ENCODE data around the gene ELL. TPM values are rescaled to one million over a fixed set of nuclear protein-coding genes. Genes with fewer than 3 reads are reported as not detected.

ELL gene
- total RNA-seq, 1 donor from 2014 or later, result 15.5 TPM

GRCh38 chr19:18500799-18501198 is 21.1 kb downstream of the ELL start:
- no peak for TF ChIP-seq CTCF (IDR thresholded peaks at IDR 0.05; ENCODE audit: unreplicated experiment)
- no peaks in the 10 kb centered on the region for H3K36me3 Mint-ChIP-seq (ENCODE audit: insufficient read depth)
- no peaks in the 10 kb centered on the region for H3K9me3 Mint-ChIP-seq (ENCODE audit: low read depth)
- no peak for DNase-seq (ENCODE audit: low spot score, unreplicated experiment)
- H3K4me3 Mint-ChIP-seq (ENCODE audit: low read depth), result no peak overlapping the region
- peaks cover 18% of the 10 kb centered on the region for H3K4me1 Mint-ChIP-seq (ENCODE audit: low read depth)
- no peaks in the 10 kb centered on the region for H3K27me3 Mint-ChIP-seq
- H3K27ac Mint-ChIP-seq, result no peak overlapping the region

DNA sequence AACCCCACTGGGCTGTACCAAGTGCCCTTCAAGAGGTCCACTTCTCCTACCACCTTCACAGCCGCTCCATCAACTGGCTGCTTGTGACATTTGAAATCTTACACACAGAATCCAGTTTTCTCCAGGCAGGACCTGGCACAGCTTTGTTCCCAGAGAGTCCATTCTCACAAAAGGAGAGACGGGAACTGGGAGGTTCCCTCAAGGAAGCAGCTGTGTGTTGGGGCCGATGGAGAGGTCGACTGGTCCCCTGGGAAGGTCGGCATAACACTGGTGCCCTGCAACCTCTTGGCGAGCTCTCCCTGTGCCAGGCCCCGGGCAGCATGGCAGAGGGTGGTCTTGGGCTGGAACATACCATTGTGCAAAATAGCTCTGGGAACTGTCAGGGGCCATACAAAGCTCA is 21.5 kb downstream of the ELL start:
- no peaks in the 10 kb centered on the region for H3K36me3 Mint-ChIP-seq (ENCODE audit: insufficient read depth)
- no peak for TF ChIP-seq CTCF (IDR thresholded peaks at IDR 0.05; ENCODE audit: unreplicated experiment)
- H3K4me1 Mint-ChIP-seq (ENCODE audit: low read depth), result peaks cover 16% of the 10 kb centered on the region
- H3K9me3 Mint-ChIP-seq (ENCODE audit: low read depth), result no peaks in the 10 kb centered on the region
- no peak for DNase-seq (ENCODE audit: low spot score, unreplicated experiment)
- H3K4me3 Mint-ChIP-seq (ENCODE audit: low read depth), result no peak overlapping the region
- no peaks in the 10 kb centered on the region for H3K27me3 Mint-ChIP-seq
- no peak overlapping the region for H3K27ac Mint-ChIP-seq

- no peak for DNase-seq (ENCODE audit: low spot score, unreplicated experiment)
- Mint-ChIP-seq H3K4me1 (ENCODE audit: low read depth) (peaks cover 4% of the 10 kb centered on the region), H3K9me3 (ENCODE audit: low read depth) (no peaks in the 10 kb centered on the region), H3K36me3 (ENCODE audit: insufficient read depth) (no peaks in the 10 kb centered on the region), H3K27me3 (no peaks in the 10 kb centered on the region), H3K27ac (no peak overlapping the region), H3K4me3 (ENCODE audit: low read depth) (no peak overlapping the region)
- TF ChIP-seq CTCF (IDR thresholded peaks at IDR 0.05; ENCODE audit: unreplicated experiment), result no peak
These were observed 22.7 kb downstream of the ELL start for GRCh38 chr19:18499055-18499775.

- H3K9me3 Mint-ChIP-seq (ENCODE audit: low read depth), result no peaks in the 10 kb centered on the region
- no peak overlapping the region for H3K4me3 Mint-ChIP-seq (ENCODE audit: low read depth)
- no peak overlapping the region for H3K27ac Mint-ChIP-seq
- H3K4me1 Mint-ChIP-seq (ENCODE audit: low read depth), result no peaks in the 10 kb centered on the region
- TF ChIP-seq CTCF (IDR thresholded peaks at IDR 0.05; ENCODE audit: unreplicated experiment), result no peak
- H3K27me3 Mint-ChIP-seq, result no peaks in the 10 kb centered on the region
- H3K36me3 Mint-ChIP-seq (ENCODE audit: insufficient read depth), result no peaks in the 10 kb centered on the region
- no peak for DNase-seq (ENCODE audit: low spot score, unreplicated experiment)
These were observed 25.0 kb downstream of the ELL start for GRCh38 chr19:18496980-18497256.

GRCh38 chr19:18496167-18496979 is 25.5 kb downstream of the ELL start:
- H3K9me3 Mint-ChIP-seq (ENCODE audit: low read depth), result no peaks in the 10 kb centered on the region
- no peaks in the 10 kb centered on the region for H3K4me1 Mint-ChIP-seq (ENCODE audit: low read depth)
- no peak overlapping the region for H3K27ac Mint-ChIP-seq
- DNase-seq (ENCODE audit: low spot score, unreplicated experiment), result no peak
- H3K36me3 Mint-ChIP-seq (ENCODE audit: insufficient read depth), result no peaks in the 10 kb centered on the region
- no peak for TF ChIP-seq CTCF (IDR thresholded peaks at IDR 0.05; ENCODE audit: unreplicated experiment)
- H3K27me3 Mint-ChIP-seq, result no peaks in the 10 kb centered on the region
- H3K4me3 Mint-ChIP-seq (ENCODE audit: low read depth), result no peak overlapping the region
